ENCODE data around the gene DENND10.

DNA sequence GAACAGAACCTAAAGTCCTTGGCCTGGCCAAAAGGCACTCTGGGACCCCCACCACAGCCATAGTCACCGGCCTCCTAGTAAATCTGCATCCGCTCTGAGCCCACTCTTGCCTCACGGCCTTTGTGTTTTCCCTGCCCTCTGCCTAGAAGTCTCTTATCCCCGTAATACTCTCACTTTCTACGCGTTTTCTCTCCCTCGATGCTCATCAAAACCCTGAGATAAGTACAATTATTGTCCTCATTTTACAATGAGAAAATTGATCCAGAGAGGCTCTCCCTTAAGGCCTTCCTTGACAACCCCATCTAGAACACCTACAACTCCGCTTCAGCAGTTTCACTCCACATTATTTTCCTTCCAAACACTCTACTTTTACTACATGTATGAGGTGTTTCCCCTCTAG lies 63.1 kb downstream of the DENND10 start:
- TF ChIP-seq POLR2AphosphoS5 (IDR thresholded peaks at IDR 0.05; ENCODE audit: borderline replicate concordance, low read depth, low read length) (no peak), EZH2 (IDR thresholded peaks at IDR 0.05) (no peak), FOXP2 (optimal IDR thresholded peaks at IDR 0.05; ENCODE audit: control extremely low read depth, extremely low read length, insufficient read depth) (no peak)
